ENCODE measurements around the gene TPST1. TPM values are rescaled to one million over a fixed set of nuclear protein-coding genes. Genes with fewer than 3 reads are reported as not detected.

The TPST1 gene
- total RNA-seq, 1 donor from 2014 or later, result 26.8 TPM

- DNase-seq (ENCODE audit: extremely low spot score, unreplicated experiment), result no peak
Measured at GRCh38 chr7:66258409-66258808, 53.3 kb downstream of the TPST1 start.

GRCh38 chr7:66261941-66262340 is 56.8 kb downstream of the TPST1 start:
- Mint-ChIP-seq H3K27me3 (ENCODE audit: unreplicated experiment) (no peaks in the 10 kb centered on the region), H3K4me1 (ENCODE audit: unreplicated experiment) (peaks cover 22% of the 10 kb centered on the region), H3K4me3 (ENCODE audit: unreplicated experiment) (no peak overlapping the region), H3K36me3 (ENCODE audit: unreplicated experiment) (peaks cover 30% of the 10 kb centered on the region), H3K9me3 (ENCODE audit: unreplicated experiment) (peaks cover 21% of the 10 kb centered on the region), H3K27ac (ENCODE audit: unreplicated experiment) (no peak overlapping the region)
- no peak for DNase-seq (ENCODE audit: extremely low spot score, unreplicated experiment)
- TF ChIP-seq CTCF (IDR thresholded peaks at IDR 0.05), result no peak

More at GRCh38 chr7:66258409-66258808, 53.3 kb downstream of the TPST1 start:
- no peak for TF ChIP-seq CTCF (IDR thresholded peaks at IDR 0.05)
- Mint-ChIP-seq H3K27ac (ENCODE audit: unreplicated experiment) (peak overlapping the region; percentile 36), H3K27me3 (ENCODE audit: unreplicated experiment) (no peaks in the 10 kb centered on the region), H3K4me1 (ENCODE audit: unreplicated experiment) (peaks cover 22% of the 10 kb centered on the region), H3K4me3 (ENCODE audit: unreplicated experiment) (no peak overlapping the region), H3K36me3 (ENCODE audit: unreplicated experiment) (peaks cover 3% of the 10 kb centered on the region), H3K9me3 (ENCODE audit: unreplicated experiment) (peaks cover 2% of the 10 kb centered on the region)

GRCh38 chr7:66263936-66264335 is 58.8 kb downstream of the TPST1 start:
- no peak for DNase-seq (ENCODE audit: extremely low spot score, unreplicated experiment)
- Mint-ChIP-seq H3K36me3 (ENCODE audit: unreplicated experiment) (peaks cover 28% of the 10 kb centered on the region), H3K27me3 (ENCODE audit: unreplicated experiment) (no peaks in the 10 kb centered on the region), H3K27ac (ENCODE audit: unreplicated experiment) (no peak overlapping the region), H3K9me3 (ENCODE audit: unreplicated experiment) (peaks cover 21% of the 10 kb centered on the region), H3K4me3 (ENCODE audit: unreplicated experiment) (no peak overlapping the region), H3K4me1 (ENCODE audit: unreplicated experiment) (peaks cover 23% of the 10 kb centered on the region)
- TF ChIP-seq CTCF (IDR thresholded peaks at IDR 0.05), result no peak

- no peak for TF ChIP-seq CTCF (IDR thresholded peaks at IDR 0.05)
- no peaks in the 10 kb centered on the region for H3K27me3 Mint-ChIP-seq (ENCODE audit: unreplicated experiment)
Measured at GRCh38 chr7:66265566-66265965, 60.4 kb downstream of the TPST1 start.

GRCh38 chr7:66267249-66267648 is 62.1 kb downstream of the TPST1 start:
- peaks cover 32% of the 10 kb centered on the region for H3K36me3 Mint-ChIP-seq (ENCODE audit: unreplicated experiment)
- H3K4me1 Mint-ChIP-seq (ENCODE audit: unreplicated experiment), result peaks cover 27% of the 10 kb centered on the region
- peak overlapping the region; percentile 20 for H3K4me3 Mint-ChIP-seq (ENCODE audit: unreplicated experiment)
- DNase-seq (ENCODE audit: extremely low spot score, unreplicated experiment), result no peak
- H3K9me3 Mint-ChIP-seq (ENCODE audit: unreplicated experiment), result peaks cover 21% of the 10 kb centered on the region
- no peak for TF ChIP-seq CTCF (IDR thresholded peaks at IDR 0.05)
- peak overlapping the region; percentile 70 for H3K27ac Mint-ChIP-seq (ENCODE audit: unreplicated experiment)
- H3K27me3 Mint-ChIP-seq (ENCODE audit: unreplicated experiment), result no peaks in the 10 kb centered on the region

More at GRCh38 chr7:66265566-66265965, 60.4 kb downstream of the TPST1 start:
- H3K4me3 Mint-ChIP-seq (ENCODE audit: unreplicated experiment), result no peak overlapping the region
- H3K4me1 Mint-ChIP-seq (ENCODE audit: unreplicated experiment), result peaks cover 27% of the 10 kb centered on the region
- no peak for DNase-seq (ENCODE audit: extremely low spot score, unreplicated experiment)
- peaks cover 28% of the 10 kb centered on the region for H3K36me3 Mint-ChIP-seq (ENCODE audit: unreplicated experiment)
- peaks cover 21% of the 10 kb centered on the region for H3K9me3 Mint-ChIP-seq (ENCODE audit: unreplicated experiment)
- H3K27ac Mint-ChIP-seq (ENCODE audit: unreplicated experiment), result no peak overlapping the region

Data from osteocyte (in vitro differentiated cells).